GM19397 (cell line): Measurements from ENCODE around the gene CDCA5.

Source experiments
- ATAC-seq: cut with Tn5 transposase; IDR thresholded peaks from one replicate; pipeline ENCODE4 v1.9.1; 2021; ENCODE audit warnings: mild to moderate bottlenecking, moderate library complexity; ENCODE audit not compliant: unreplicated experiment

The CDCA5 gene

DNA sequence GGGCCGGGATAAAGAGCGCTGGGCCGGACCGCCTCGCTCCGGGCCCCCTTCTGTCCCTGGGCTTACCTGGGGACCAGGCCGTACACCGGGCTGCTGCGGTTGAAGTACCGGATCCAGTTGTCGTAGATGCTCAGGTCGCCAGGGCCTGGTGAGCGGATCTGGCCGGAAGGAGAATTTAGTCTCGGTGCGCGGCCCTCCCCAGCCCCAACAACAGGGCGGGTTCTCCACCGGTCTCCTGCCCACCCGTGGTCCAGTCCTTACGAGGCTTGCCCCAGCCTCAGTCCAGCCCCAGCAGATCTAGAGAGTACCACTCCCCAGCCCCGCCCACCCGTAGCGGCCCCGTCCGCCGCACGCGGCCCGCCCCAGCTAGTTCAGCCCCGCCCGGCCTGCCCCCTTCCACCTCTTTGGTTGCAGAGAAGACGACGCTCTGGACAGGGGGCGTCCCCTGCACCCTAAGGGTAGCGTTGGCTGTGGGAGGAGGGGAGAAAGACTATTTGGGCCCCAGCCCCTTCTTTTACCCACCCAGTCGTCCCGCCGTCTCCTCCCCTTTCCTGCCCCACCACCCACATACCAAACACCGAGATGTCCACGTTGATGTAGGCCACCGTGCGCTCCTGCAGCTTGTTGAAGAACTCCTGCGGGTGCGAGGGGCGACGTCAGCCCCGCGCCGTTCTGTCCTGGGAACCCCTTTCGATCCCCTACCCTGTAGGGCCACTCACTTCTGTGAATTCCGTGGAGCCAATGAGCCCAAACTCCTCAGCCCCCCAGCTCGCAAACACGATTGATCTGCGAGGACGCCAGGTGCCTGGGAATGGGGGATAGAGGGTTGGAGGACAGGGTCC, 36.0 kb downstream of the CDCA5 start:
- ATAC-seq = no peak

DNA sequence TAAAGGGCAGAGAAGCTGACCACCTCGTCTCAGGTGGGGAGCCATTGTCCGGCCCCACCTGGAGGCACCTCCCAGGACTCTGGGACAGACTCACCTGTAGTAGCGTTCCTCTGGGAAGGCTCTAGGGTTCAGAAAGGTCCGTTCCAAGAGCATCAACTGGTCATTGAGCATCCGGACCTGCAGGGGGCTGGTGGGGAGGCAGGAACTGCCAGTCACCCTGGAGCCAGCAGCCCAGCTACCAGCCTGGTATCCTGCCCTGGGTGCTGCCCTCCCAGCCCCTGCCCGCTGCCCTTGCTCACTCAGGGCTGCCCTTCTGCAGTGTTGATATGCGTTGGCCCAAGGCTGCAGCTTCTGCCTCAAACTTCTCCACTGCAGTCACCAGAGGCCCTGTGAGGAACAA, 38.1 kb downstream of the CDCA5 start:
- no peak for ATAC-seq

DNA sequence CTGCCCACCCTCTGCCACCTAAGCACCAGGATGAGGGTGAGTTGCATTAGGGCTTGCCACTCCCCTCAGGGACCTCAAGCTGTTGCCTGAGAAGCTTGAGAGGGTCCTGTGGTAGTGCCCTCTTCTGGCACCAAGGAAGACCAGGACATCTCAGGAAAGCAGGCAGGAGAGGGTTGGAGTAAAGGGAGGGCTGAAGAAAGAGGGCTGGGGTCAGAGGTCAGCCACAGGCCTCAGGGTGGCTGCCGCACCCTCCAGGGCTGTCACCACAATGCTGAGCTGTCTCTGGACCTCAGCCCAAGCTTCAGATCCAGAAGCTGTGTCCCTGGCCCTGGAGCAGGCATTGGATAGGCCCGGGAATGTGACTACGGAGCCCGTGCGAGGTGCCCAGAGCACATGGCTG, 38.8 kb downstream of the CDCA5 start:
- no peak for ATAC-seq

DNA sequence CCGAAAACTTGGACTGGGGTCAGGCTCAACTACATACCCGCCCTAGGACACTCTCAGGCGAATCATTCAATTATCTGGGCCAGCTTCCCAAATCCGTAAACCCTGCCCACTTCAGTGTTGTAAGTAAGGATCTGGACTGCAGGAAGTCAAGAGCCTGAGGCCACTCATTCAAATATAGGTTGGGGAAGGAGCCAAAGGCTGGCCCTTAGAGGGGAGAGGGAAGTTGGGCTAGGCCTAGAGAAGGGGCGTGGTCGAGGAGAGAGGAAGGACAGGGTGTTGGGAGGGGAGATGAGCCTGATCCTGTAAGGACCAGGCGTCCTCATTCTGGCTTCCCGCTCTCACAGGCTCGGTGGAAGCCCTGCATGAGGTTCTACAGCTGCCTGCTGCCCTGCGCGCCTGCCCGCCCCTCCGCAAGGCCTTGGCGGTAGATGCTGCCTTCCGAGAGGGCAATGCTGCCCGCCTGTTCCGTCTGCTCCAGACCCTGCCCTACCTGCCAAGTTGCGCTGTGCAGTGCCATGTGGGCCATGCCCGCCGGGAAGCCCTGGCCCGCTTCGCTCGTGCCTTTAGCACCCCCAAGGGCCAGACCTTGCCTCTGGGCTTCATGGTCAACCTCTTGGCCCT, 39.8 kb downstream of the CDCA5 start:
- no peak for ATAC-seq

DNA sequence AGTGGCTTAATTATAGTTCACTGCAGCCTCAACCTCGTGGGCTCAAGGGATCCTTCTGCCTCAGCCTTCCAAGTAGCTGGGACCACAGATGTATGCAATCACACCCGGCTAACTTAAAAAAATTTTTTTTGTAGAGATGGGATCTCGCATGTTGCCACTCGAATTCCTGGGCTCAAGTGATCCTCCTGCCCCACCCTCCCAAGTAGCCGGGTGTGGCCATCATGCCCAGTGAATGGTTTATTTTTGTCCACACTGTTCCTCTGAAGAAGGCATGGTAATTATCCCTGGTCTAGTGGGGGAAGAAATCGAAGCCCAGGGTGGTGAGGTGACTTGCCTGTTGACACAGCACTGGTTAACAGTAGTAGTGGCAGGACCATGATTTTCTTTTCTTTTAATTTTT, 40.9 kb downstream of the CDCA5 start:
- no peak for ATAC-seq

DNA sequence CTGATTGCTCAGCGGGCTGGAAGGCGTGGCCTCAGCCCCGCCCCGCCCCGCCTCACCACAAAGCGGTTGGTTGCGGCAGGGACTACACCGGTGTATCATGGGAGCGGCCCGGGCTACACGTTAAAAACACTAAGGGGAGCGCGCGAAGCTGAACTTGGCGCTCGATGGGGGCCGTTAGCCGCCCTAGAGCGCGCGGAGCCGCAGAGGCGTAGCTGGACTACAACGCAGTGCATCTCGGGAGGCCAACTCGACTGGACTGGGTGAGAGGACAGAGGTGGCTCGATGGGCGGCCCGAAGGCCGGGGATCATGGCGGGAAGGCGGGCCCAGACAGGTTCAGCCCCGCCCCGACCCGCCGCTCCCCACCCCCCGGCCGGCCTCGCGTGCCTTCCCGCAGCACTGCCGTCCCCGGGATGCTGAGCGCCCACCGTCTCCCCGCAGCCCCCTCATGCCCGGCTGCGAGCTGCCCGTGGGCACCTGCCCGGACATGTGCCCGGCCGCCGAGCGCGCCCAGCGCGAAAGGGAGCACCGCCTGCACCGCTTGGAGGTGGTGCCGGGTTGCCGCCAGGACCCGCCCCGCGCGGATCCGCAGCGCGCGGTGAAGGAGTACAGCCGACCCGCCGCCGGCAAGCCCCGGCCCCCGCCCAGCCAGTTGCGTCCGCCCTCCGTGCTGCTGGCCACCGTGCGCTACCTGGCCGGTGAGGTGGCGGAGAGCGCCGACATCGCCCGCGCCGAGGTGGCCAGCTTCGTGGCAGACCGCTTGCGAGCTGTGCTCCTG, 42.8 kb downstream of the CDCA5 start, which contains the start of gene SAC3D1:
Gene SAC3D1 (plus strand): TSS at position 364 of the 776 bp plus-strand sequence. CDS start 83 bp downstream, at position 447.
- ATAC-seq = peak; percentile 76

DNA sequence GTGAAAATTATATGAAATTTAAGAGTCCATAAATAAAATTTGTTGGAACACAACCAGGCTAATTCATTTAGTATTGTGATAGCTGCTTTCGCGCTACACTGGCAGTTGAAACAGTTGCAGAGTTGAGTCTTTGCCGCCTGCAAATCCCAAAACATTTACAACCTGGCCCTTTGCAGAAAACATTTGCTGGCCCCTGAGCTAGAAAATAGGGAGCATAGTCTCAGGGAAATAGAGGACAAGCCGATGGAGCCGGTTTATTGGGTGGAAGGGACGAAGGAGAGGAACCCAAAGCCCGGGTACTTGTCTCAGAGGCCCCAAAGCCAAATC, 43.4 kb downstream of the CDCA5 start:
- ATAC-seq = no peak

- no peak for ATAC-seq
Observed at GRCh38 chr11:65036931-65037330, 46.9 kb downstream of the CDCA5 start.

- no peak for ATAC-seq
Observed at GRCh38 chr11:65035579-65035978, 48.3 kb downstream of the CDCA5 start.

GRCh38 chr11:65034423-65034822, 49.4 kb downstream of the CDCA5 start:
- ATAC-seq = no peak

- ATAC-seq = no peak
Observed at GRCh38 chr11:65032216-65032615, 51.6 kb downstream of the CDCA5 start.
